ENCODE results near the gene APCDD1L.

The APCDD1L gene

GRCh38 chr20:58515233-58516212 is at the start of gene APCDD1L:
APCDD1L (minus strand) TSS chr20:58515399; CDS start chr20:58514707, 692 bp downstream.
- no peak for TF ChIP-seq NFIC (IDR thresholded peaks at IDR 0.05)

GRCh38 chr20:58559368-58559729 is 44.1 kb upstream of the APCDD1L start:
- TF ChIP-seq TEAD4 (IDR thresholded peaks at IDR 0.05) = no peak
- TF ChIP-seq REST (IDR thresholded peaks at IDR 0.05; ENCODE audit: low read depth) = no peak
- no peak for TF ChIP-seq FOXM1 (IDR thresholded peaks at IDR 0.05; ENCODE audit: borderline replicate concordance, low read depth)
- no peak for TF ChIP-seq RAD21 (IDR thresholded peaks at IDR 0.05; ENCODE audit: low read depth)
- TF ChIP-seq, protein P1, sequence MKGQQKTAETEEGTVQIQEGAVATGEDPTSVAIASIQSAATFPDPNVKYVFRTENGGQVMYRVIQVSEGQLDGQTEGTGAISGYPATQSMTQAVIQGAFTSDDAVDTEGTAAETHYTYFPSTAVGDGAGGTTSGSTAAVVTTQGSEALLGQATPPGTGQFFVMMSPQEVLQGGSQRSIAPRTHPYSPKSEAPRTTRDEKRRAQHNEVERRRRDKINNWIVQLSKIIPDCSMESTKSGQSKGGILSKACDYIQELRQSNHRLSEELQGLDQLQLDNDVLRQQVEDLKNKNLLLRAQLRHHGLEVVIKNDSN (IDR thresholded peaks at IDR 0.05) = no peak
- TF ChIP-seq TCF12 (IDR thresholded peaks at IDR 0.05; ENCODE audit: low read depth) = no peak
- TF ChIP-seq EP300 (IDR thresholded peaks at IDR 0.05; ENCODE audit: borderline replicate concordance) = no peak
- no peak for TF ChIP-seq YY1 (IDR thresholded peaks at IDR 0.05; ENCODE audit: low read depth)
- no peak for TF ChIP-seq NFIC (IDR thresholded peaks at IDR 0.05)
- no peak for TF ChIP-seq CREB1 (IDR thresholded peaks at IDR 0.05; ENCODE audit: low read depth)

GRCh38 chr20:58558486-58559367 is 43.5 kb upstream of the APCDD1L start:
- TF ChIP-seq TCF12 (IDR thresholded peaks at IDR 0.05; ENCODE audit: low read depth) = no peak
- TF ChIP-seq, protein P2, sequence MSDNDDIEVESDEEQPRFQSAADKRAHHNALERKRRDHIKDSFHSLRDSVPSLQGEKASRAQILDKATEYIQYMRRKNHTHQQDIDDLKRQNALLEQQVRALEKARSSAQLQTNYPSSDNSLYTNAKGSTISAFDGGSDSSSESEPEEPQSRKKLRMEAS (IDR thresholded peaks at IDR 0.05) = no peak
- no peak for TF ChIP-seq TEAD4 (IDR thresholded peaks at IDR 0.05)
- TF ChIP-seq CREB1 (IDR thresholded peaks at IDR 0.05; ENCODE audit: low read depth) = no peak
- TF ChIP-seq TAF1 (IDR thresholded peaks at IDR 0.05; ENCODE audit: low read depth) = no peak
- no peak for TF ChIP-seq CEBPB (IDR thresholded peaks at IDR 0.05)
- no peak for TF ChIP-seq REST (IDR thresholded peaks at IDR 0.05; ENCODE audit: low read depth)
- TF ChIP-seq ZBTB7A (IDR thresholded peaks at IDR 0.05; ENCODE audit: low read depth) = no peak
- TF ChIP-seq NFIC (IDR thresholded peaks at IDR 0.05) = no peak
- TF ChIP-seq, protein P1 (IDR thresholded peaks at IDR 0.05) = no peak
- TF ChIP-seq RAD21 (IDR thresholded peaks at IDR 0.05; ENCODE audit: low read depth) = no peak
- TF ChIP-seq FOXM1 (IDR thresholded peaks at IDR 0.05; ENCODE audit: borderline replicate concordance, low read depth) = no peak
- TF ChIP-seq YY1 (IDR thresholded peaks at IDR 0.05; ENCODE audit: low read depth) = no peak
- TF ChIP-seq EP300 (IDR thresholded peaks at IDR 0.05; ENCODE audit: borderline replicate concordance) = no peak
- TF ChIP-seq EGR1 (IDR thresholded peaks at IDR 0.05) = no peak

DNA sequence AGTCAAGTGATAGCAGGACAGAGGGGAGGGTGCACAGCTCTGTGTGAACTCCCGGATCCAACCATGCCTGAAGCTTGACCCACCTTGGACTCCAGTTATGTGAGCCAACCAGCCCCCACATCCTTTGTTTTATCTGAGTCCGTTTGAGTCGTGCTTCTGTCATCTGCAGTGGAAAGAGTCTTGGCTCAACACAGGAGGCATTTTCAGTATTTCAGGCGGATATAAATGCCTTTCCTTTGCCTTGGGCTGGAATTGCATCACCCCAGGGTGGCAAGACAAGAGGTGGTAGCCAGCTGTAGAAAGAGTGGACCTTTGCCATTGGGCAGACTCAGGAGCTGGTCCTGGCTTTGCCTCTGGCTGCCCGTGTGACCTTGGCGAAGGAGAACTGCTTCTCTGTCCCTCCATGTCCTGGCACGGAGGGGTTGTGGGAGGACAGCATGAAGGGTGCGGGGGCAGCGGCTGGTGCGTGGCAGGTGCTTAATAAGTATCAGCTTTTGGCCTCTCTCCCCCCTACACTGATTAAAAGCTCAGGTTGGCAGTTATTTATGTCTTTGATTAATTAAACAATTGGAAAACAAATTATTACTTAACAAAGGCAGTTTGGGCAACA is 42.6 kb upstream of the APCDD1L start:
- TF ChIP-seq REST (IDR thresholded peaks at IDR 0.05; ENCODE audit: low read depth) (no peak), RAD21 (IDR thresholded peaks at IDR 0.05; ENCODE audit: low read depth) (no peak), TAF1 (IDR thresholded peaks at IDR 0.05; ENCODE audit: low read depth) (no peak), EGR1 (IDR thresholded peaks at IDR 0.05) (no peak)

Measured in Ishikawa (cell line).